Fibroblast of mammary gland (primary cell): Measurements from ENCODE around the gene AGPAT3.

ENCODE experiments used
- DNase-seq: peaks from one replicate; pipeline ENCODE4 v3.0.0-alpha.2; 2010; ENCODE audit warnings: low read depth
- H3K4me3 ChIP-seq: 2 replicates; pipeline ENCODE4 v1.5.1; 2011; ENCODE audit warnings: low read depth, mild to moderate bottlenecking, low read length, moderate library complexity; ENCODE audit not compliant: control insufficient read depth
- TF ChIP-seq, protein P1 (sequence below): conservative IDR thresholded peaks from 2 replicates; pipeline ENCODE4 v1.5.1; 2011; ENCODE audit warnings: low read depth, low read length, inconsistent platforms; ENCODE audit not compliant: control insufficient read depth, insufficient read depth

AGPAT3 gene

DNA sequence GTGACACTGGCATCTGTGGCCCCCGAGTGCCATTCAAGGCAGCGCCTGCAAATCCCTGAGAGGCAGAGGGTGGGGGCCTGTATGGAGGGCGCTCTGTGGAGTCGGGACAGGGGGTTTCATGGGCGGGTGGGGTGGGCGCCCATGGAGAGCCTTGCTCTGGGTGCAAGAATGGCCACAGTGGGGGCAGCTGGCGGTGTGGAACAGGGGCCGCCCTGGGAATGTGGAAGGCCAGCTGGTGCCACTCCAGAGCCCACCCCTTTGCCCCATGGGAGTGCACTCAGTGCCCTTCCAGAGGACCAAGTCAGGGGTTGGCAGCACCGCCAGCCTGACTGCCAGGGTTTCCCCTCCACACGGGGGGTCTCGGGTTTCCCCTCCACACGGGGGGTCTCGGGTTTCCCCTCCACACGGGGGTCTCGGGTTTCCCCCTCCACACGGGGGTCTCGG is 92.1 kb downstream of the AGPAT3 start:
- DNase-seq = no peak

DNA sequence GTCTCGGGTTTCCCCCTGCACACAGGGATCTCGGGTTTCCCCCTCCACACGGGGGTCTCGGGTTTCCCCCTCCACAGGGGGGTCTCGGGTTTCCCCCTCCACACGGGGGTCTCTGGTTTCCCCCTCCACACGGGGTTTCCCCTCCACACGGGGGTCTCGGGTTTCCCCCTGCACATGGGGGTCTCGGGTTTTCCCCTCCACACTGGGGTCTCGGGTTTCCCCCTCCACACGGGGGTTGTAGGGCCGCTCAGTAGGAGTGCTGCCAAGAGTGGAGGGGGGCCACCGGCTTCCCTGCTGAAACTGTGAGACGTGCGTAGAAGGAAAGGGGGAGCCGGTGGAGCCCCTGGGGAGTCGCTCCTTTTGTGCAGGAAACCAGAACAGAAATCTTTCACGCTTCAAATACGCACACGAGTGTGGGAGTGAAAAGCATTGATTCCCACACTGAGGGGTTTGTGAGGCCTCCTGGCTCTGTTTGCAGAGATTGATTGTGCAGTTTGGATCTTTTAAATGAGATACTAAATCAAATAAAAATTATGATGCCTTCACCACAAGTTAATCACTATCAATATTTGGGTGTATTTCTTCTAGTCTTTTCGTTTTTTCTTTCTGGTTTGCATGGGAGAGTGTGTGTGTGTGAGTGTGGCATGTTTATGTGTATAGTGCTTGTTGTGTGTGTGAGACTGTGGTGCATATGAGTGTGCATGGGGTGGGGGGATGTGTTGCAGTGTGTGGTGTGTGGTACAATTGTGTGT is 92.8 kb downstream of the AGPAT3 start:
- no peak for DNase-seq

More for the DNA sequence above, 92.1 kb downstream of the AGPAT3 start:
- TF ChIP-seq, protein P1, sequence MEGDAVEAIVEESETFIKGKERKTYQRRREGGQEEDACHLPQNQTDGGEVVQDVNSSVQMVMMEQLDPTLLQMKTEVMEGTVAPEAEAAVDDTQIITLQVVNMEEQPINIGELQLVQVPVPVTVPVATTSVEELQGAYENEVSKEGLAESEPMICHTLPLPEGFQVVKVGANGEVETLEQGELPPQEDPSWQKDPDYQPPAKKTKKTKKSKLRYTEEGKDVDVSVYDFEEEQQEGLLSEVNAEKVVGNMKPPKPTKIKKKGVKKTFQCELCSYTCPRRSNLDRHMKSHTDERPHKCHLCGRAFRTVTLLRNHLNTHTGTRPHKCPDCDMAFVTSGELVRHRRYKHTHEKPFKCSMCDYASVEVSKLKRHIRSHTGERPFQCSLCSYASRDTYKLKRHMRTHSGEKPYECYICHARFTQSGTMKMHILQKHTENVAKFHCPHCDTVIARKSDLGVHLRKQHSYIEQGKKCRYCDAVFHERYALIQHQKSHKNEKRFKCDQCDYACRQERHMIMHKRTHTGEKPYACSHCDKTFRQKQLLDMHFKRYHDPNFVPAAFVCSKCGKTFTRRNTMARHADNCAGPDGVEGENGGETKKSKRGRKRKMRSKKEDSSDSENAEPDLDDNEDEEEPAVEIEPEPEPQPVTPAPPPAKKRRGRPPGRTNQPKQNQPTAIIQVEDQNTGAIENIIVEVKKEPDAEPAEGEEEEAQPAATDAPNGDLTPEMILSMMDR = no peak
- no peak overlapping the region for H3K4me3 ChIP-seq

DNA sequence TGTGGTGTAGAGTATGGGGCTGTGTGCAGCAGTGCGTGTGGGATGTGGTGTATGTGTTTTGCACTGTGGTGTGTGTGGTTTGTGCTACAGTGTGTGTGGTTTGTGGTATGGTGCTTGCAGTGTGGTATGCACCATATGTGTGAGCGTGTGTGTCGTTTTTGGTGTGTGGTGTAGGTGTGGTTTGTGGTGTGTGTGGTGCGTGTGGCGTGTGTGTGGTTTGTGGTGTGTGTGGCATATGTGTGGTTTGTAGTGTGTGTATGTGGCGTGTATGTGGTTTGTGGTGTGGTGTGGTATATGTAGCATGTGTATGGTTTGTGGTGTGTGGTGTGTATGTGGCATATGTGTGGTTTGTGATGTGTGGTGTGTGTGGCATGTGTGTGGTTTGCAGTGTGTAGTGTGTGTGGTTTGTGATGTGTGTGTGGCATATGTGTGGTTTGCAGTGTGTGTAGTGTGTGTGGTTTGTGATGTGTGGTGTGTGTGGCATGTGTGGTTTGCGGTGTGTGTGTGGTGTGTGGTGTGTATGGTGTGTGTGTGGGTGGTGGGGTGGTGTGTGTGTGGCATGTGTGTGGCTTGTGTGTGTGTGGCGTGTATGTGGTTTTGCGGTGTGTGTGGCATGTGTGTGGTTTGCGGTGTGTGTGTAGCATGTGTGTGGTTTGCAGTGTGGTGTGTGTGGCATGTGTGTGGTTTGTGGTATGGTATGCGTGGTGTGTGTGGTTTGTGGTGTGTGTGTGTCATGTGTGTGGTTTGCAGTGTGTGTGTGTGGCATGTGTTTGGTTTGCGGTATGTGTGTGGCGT is 93.5 kb downstream of the AGPAT3 start:
- DNase-seq = no peak
- TF ChIP-seq, protein P1 = no peak
- H3K4me3 ChIP-seq = no peak overlapping the region

More for the DNA sequence above, 92.8 kb downstream of the AGPAT3 start:
- no peak overlapping the region for H3K4me3 ChIP-seq
- TF ChIP-seq, protein P1 = no peak

DNA sequence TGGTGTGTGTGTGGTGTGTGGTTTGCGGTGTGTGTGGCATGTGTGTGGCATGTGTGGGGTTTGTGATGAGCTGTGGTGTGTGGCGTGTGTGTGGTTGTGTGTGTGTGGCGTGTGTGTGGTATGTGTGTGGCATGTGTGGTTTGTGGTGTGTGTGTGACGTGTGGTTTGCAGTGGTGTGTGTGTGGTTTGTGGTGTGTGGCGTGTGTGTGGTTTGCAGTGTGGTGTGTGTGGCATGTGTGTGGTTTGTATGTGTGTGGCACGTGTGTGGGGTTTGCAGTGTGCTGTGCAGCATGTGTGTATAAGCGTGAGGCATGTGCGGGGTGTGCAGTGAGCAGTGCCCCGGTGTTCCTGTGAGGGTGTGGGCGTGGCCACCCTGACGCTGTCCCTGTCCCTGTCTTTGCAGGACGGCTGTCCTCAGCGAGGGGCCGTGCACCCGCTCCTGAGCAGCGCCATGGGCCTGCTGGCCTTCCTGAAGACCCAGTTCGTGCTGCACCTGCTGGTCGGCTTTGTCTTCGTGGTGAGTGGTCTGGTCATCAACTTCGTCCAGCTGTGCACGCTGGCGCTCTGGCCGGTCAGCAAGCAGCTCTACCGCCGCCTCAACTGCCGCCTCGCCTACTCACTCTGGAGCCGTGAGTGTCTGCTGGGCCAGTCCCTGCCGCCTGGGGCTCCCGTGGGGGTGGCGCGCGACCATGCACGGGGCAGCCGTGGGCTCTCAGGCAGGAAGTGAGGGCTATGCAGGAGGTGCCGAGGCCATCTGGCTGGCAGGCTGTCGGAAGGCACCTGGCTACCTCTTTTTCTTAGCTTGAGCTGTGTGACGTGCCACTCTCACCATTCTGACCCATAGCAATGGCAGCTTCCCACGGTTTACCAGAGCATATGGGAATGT is 94.5 kb downstream of the AGPAT3 start:
- no peak overlapping the region for H3K4me3 ChIP-seq
- DNase-seq = no peak
- TF ChIP-seq, protein P1 = no peak

DNA sequence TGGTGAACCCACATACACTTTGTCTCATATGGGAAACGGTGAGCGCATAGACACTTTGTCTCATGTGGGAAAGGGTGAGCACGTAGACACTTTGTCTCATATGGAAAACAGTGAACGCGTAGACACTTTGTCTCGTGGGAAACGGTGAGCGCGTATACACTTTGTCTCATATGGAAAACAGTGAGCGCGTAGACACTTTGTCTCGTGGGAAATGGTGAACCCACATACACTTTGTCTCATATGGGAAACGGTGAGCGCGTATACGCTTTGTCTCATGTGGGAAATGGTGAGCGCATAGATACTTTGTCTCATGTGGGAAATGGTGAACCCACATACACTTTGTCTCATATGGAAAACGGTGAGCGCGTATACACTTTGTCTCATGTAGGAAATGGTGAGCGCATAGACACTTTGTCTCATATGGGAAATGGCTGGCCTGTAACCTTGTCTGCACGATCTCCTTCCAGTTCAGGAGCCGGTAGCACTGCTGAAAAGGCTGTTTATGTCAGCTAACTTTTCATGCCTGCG is 96.4 kb downstream of the AGPAT3 start:
- TF ChIP-seq, protein P1 = no peak
- H3K4me3 ChIP-seq = no peak overlapping the region
- no peak for DNase-seq

DNA sequence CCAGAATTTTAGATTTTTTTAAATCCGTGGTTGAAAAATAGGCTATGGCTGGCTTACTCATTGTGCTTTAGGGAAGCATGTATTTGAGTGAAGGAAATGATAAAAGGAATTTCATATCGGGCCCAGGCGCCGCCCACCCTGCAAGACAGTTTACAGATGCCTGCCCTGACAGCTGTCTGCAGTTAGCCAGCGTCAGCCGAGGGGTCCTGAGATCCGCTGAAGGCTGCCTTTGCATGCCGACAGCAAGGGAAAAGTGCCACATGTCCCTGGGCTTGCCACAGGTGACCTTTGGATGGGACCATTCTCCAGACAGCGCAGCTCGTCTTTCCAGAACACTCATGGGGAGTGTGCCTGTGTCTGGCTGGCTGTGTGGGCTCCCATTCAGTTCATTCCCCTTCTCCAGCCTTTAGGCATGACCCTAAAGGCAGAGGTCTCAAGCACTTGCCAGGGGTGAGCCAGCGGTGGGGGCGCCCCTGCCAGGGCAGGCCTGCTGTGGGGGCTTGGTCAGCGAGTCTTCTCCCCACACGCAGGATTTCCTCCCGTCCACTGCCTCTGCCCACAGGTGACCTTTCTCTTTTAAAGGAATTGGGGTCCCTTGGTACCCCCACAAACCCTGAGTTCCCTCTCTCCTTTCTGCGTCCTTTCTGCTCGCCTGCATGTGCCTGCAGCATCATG is 101.0 kb downstream of the AGPAT3 start:
- no peak overlapping the region for H3K4me3 ChIP-seq
- TF ChIP-seq, protein P1 = no peak
- no peak for DNase-seq
